GM18861 (cell line): Measurements from ENCODE around the gene PTCHD1.

Experiments
- ATAC-seq: cut with Tn5 transposase; IDR thresholded peaks from one replicate; pipeline ENCODE4 v1.9.1; 2021; ENCODE audit not compliant: unreplicated experiment

Gene PTCHD1

DNA sequence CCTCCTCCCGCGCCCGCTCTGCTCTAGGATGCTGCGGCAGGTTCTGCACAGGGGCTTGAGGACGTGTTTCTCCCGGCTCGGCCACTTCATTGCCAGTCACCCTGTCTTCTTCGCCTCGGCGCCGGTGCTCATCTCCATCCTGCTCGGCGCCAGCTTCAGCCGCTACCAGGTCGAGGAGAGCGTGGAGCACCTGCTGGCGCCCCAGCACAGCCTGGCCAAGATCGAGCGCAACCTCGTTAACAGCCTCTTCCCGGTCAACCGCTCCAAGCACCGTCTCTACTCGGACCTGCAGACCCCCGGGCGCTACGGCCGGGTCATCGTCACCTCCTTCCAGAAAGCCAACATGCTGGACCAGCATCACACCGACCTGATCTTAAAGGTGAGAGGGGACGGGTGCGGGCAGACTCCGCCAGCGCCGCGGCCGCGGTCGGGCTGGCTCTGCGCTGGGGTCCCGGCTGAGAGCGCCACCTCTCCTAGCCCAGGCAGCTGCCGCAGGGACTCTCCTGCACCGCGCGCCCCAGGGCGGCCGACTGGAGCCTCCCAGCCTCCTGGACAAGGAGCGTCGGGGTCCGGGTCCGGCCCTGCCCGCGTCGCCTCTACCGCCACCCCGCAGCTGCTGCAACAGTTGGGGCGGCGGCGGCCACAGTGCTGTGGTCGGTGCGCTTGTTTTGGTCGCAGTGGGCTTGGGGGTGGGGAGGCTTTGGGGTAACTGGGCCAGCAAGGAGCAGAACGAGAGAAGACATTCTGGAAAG is at the start of gene PTCHD1:
PTCHD1 (plus strand) TSS at position 2 of the 752 bp plus-strand sequence; CDS start at position 29, 27 bp downstream.
- ATAC-seq: no peak

- ATAC-seq: no peak
These were observed 47.9 kb upstream of the PTCHD1 start for GRCh38 chrX:23286731-23287130.

DNA sequence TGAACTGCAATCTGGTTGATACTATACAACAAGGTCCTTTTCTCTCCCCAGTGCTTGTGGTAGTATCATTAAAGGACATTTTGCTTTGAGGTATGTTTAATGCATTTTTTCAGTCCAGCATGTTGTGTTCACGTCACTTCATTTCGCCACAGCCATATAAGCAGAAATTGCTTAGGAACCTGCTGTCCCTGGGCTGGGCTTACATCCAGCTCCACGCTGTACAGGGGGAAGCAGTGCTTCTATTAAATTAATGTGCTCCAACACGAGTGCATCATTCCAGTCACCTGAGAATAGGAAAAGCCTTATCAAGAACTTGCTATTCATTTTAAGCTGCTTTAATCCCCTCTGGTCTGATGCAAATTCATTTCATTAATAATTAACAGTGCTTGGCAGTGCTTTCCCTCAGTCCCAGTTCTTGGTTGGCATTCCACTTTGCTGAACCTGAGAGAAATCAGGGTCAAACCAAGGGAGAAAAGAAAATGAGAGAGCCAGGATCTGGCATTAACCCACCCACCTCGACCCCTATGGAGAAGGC is 47.4 kb upstream of the PTCHD1 start:
- no peak for ATAC-seq

DNA sequence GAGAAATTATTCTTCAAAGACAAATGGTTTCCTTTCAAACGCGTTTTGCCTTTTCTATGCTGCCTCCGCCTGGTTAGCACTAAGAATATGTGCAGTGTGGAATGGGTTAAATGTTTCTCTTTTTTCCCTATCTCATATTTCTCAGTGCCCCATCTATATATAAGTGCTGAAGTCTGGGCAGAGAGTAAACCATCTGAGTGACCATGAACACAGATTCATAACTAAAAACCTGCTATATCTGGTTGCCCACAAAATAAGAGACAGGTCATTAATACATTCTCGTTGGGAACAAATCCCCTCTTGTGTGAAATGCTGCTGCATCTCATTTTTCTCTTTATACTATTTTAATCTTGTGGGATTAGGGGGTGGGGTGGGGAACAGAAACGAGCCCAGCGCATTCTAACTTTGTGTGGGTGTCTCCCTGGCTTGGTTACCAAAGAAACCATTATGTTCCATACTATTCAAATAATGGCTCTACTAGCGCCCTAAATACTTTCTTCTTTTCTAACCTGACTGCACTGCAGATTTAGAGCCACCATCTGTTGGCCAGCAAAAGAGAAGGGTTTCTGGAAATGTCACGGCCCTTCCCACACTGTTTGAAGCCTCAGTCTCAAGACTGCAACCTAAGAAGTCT is 42.2 kb upstream of the PTCHD1 start:
- no peak for ATAC-seq

DNA sequence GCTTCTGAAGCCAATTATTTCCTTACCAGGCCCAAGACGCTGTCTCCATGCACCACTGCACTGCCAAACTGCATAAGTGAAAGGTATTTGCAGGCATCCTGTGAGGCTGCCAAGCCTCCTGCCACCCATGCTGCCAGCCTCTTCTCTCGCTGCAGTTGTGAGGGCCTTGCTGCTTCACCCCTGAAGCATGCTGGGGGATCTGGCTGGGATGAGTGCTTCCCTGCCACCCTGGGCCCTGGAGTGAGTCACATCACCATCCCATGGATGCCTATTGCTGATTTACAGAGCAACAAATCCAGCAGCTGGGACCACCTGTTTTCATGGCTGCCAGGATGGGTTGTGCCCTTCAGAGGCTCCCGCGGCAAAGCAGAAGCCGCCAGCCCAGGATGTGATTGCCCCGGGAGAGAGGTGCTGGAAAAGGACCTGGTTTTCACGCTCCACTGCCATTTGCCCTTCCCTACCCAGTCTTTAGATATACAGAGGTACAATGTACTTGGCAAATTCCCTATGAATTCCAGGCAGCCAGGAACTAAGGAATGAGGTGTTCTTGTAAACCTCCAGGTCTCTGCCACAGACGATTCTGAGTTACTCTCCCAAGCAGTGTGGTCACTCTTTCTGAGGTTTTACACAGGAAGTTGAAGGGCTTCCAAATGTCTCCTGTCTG is 41.5 kb upstream of the PTCHD1 start:
- ATAC-seq: no peak

- ATAC-seq: no peak
These were observed 29.8 kb upstream of the PTCHD1 start for GRCh38 chrX:23304881-23305280.

DNA sequence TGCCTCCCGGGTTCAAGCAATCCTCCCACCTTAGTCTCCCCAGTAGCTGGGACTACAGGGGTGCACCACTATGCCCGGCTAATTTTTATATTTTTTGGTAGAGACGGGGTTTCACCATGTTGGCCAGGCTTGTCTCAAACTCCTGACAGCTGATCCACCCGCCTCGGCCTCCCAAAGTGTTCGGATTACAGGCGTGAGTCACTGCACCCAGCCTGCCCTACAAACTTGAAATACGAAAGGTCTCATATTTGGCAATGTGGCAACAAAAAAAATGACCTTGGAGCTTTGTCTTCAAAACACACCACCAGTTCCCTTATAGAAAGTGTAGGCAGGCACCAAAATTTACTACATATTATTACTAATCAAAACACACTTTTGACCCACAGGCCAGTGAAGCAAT is 22.9 kb upstream of the PTCHD1 start:
- ATAC-seq: no peak

DNA sequence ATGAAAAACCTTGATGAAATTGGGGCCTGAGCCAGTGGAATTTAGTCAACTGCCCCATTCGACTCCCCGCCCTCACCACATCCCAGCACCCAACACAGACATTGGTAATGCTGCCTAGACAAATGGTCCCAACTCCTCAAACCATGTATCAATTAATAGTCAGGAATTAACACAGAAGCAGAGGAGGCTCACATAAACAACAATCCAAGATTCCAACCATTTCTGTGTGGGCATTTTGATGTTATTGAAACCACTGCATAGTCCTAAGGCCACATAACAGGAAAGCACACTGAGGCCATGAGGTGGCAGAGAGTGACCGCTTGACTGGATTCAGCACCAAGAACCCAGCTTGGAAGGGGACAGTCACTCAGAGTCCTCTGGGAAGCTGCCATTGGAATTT is 22.5 kb upstream of the PTCHD1 start:
- ATAC-seq: no peak

GRCh38 chrX:23317799-23318724 is 16.6 kb upstream of the PTCHD1 start:
- peak; percentile 74 for ATAC-seq

GRCh38 chrX:23327104-23327503 is 7.5 kb upstream of the PTCHD1 start:
- ATAC-seq: no peak

GRCh38 chrX:23331701-23332100 is 2.9 kb upstream of the PTCHD1 start:
- no peak for ATAC-seq

DNA sequence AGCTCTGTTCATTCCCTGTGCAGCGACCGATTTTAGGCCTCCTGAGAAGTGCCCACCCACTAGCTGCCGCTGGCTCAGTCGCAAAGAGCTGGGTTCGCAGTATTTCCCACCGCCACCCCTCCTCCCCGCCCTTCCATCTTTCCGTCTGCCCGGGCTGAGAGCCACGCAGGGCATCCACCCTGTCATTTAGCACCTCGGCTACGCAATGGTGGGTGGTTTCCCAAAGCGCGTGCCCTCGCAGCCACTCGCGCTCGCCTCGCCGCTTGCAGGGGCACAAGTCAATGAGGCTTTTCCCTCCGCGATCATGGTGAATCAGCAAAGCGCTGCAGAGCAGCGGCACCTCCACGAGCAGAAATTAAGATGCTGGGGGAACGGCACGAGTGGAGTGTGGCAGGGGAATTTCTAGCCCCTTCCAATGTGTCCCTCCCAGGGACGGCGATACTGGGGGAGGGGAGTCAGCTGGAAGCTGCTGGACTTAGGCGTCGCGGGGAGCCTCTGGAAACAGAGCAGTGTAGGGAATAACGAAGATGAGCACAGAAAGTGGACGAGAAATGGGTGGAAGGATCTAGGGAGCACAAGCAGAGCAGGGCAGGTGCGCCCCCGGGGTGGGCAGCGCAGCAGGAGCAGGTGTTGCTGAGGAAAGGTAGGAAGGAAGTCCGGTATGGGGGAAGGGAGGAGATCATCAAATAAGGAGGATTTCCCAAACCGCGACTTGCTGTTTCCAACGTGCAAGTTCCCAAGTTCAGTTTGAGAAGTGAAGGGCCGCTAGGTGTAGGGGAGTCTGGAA is 2.4 kb upstream of the PTCHD1 start:
- ATAC-seq: no peak

- ATAC-seq: no peak
These were observed 1.5 kb upstream of the PTCHD1 start for GRCh38 chrX:23332888-23333821.

- no peak for ATAC-seq
These were observed 668 bp upstream of the PTCHD1 start for GRCh38 chrX:23333842-23334520.

- ATAC-seq: no peak
These were observed 165 bp upstream of the PTCHD1 start for GRCh38 chrX:23334521-23334847.

GRCh38 chrX:23338334-23338733 is 3.7 kb downstream of the PTCHD1 start:
- no peak for ATAC-seq

- ATAC-seq: no peak
These were observed 6.8 kb downstream of the PTCHD1 start for GRCh38 chrX:23341452-23341851.

DNA sequence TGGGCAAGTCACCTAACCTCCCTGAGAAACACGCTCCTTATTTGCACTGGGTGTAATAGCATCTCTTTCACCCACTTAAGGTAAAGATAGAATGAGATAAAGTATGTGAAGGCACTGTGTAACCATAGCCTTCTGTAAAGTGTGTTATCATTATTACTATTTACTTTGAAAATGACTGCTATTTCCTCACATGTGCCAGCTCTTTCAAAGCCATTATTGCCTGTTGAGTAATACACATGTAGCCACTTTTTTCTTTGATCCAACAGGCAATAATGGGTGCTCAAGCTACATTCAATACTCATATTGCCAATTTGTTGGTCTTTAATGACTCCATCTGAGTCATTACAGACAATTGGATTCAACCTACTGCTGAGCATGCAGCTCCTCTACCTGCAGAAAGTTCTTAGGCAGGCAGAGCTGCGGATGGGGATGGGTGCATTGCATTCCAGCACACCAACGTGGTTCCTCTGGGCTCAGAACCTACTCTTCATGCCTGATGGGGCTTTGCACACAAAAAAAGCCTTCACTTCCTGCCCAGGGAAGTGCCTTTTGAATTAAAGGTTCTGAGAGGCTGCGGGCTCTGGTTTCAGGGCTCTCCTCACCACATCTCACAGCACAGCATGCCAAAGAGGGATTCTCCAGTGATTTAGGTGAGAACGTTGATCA is 9.7 kb downstream of the PTCHD1 start:
- ATAC-seq: no peak
